T-helper 9 cell (primary cell): ENCODE measurements around the gene ELOA.
"Not testable (repeated sequence)": the region's sequence is repeated elsewhere in the genome, so short reads cannot be mapped to it uniquely, and the experiment has no call there.

Experiments used
- DNase-seq: peaks from one replicate; pipeline ENCODE4 v3.0.0-alpha.2; 2020

Gene ELOA

DNA sequence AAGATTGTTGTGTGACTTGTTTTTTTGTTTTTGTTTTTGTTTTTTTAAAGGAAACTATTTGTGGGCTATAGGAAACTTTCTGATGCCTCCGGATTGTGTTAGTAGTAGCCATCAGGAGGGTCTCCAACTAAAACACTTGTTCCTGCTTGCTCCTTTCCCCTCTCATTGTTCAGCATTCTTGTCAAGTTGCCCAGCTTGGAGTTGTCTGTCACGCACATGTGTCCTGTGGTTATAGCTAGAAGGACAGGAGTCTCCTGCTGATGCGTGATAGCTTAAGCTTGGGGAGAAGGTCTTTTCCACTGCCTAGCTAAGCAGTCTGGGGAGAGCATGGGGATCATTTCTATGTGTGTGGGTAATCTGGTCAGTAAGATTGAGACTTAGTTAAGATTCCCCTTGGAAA is 44.4 kb downstream of the ELOA start:
- no peak for DNase-seq

DNA sequence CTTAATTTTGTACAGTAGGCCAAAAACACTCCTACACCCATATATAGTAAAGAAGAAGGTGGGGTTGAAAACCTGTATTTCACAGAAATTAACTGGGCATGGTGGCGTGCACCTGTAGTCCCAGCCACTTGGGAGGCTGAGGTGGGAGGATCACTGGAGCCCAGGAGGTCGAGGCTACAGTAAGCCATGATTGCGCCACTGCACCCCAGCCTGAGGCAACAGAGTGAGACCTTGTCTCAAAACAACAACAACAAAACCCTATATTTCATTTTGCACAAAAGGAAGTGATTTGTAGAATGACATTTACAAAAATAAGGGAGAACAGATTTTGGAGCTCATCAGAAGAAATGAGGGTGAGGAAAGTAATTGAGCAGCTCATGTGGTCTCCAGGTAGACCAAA is 45.4 kb downstream of the ELOA start:
- DNase-seq, result no peak

DNA sequence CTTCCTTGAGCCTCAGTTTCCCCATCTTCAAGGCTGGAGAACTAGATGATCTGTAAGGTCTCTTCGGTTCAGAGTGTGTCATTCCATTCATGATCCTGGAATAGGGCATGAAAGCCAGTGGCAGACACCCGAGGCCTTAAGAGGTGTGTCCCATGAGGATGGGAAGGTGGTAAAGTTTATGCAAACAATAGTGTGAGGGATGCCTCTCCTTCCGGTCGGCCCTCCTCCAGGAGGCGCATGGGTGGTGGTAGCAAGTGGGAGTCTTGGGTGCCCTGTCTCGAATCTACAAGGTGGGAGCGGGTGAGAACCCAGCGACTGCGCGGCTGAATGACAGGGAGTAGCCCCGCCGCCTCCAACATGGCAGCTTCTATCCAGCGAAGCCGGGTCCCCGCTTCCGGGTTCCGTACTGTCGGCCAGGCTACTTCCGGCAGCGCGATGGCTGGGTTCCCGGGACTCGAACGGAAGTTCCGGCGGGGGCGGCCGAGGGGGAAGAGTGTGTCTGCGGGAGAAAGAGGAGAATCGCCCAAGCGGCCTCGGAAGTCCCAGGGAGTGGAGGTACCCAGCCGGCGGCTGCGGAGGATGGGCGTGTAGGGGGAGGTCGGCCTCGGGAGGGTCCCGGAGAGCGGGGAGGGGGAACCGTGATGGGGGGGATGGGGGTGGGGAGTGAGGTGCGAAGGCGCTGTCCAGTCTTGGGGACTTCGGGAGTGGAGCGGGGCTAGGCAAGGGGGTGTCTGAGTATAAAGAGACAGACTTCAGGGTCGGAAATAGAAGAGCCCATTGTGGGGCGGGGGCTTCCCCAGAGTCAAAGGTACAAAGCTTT is 47.6 kb downstream of the ELOA start, which contains the start of gene LYPLA2:
TSS of gene LYPLA2 (plus strand) at position 450 of the 820 bp plus-strand sequence. CDS start 1,538 bp downstream, outside the sequence.
- peak; percentile 81 for DNase-seq

DNA sequence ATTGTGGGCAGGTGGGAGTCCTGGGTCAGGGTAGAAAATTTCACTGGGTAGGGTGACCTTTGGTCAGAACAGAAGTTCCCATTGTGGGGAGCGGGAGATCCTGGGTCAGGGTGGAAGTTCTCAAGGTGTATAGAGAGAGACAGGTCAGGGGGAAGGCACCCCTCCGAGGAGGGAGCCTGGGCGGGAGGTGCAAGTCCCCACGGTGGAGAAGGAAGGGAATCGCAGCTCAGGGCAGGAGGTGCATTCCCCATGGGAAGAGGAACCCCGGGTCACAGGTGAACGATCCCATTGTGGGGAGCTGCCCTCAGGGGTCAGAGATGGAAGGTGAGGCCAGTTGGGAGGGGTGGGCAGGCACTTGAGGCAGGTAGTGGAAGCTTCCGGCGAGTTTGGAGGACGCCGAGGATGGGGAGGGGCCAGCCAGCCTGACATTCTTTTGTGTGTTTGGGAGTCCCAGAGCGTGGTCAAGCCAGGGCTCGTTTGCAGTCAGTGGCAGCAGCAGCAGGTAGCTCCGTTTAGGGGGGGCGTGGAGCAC is 48.3 kb downstream of the ELOA start:
- no peak for DNase-seq

DNA sequence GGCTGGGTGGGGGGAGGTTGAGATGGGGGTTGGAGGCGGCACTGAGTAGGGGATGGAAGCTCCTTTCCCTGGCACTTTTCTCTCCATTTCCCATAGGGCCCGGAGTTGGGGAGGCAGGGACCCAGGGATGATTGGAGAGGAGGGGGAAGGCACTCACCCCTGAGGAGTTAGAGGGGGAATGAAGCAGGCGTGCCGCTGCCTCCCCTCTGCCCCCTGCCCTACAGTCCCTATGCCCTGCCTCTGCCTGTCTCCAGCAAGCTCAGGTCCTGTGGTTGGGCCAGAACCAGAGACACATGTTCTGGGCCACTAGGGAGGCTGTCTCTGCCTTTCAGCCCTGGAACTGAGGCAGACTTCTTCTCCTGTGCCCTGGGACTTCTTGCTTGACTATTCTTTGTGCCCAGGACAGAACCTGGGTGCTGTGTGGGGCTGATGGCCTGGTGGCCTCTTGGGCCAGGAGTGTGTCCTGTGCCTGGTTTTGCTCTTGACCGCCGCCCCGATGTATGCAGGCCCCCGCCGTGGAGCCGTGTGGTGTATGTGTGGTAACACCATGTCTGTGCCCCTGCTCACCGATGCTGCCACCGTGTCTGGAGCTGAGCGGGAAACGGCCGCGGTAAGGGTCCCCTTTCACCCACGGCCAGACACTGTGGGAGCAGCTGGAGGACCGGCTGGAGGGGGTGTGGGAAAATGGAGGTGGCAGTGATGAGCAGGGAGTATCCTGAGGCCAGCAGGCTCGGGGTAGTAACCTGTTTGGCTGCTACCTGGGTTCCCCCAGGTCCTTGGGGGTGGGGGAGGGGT is 49.1 kb downstream of the ELOA start:
- no peak for DNase-seq

DNA sequence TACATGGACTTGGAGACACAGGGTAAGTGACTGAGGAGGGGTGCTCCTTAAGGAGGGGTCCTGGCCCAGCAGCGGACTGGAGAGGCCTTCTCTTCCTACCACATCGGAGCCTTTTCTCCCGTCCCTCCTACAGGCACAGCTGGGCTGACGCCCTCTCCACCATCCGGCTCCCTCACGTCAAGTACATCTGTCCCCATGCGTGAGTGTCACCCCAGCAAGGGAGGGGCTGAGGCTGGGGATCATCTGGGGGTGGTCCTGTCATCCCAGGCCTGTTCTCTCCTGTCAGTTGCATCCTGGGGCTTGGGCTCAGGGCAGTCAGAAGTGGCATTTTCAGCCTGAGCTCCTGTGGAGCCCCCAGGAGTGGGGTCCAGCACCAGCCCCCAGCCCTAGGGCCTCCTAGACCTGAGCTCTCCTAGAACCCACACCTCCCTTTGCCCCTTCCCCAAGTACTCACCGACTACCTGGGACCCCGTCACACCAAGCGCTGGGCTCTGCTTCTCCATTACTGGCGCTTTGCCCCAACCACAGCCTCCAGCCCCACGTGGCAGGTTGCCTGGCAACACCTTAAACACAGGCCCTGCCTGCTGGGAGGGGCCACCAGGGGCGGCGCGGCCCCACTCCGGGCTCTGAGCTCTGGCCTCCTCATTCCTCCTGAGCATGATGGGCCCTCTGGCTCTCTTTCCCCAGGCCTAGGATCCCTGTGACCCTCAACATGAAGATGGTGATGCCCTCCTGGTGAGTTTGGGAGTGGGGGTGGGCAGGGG is 49.9 kb downstream of the ELOA start:
- DNase-seq, result no peak

DNA sequence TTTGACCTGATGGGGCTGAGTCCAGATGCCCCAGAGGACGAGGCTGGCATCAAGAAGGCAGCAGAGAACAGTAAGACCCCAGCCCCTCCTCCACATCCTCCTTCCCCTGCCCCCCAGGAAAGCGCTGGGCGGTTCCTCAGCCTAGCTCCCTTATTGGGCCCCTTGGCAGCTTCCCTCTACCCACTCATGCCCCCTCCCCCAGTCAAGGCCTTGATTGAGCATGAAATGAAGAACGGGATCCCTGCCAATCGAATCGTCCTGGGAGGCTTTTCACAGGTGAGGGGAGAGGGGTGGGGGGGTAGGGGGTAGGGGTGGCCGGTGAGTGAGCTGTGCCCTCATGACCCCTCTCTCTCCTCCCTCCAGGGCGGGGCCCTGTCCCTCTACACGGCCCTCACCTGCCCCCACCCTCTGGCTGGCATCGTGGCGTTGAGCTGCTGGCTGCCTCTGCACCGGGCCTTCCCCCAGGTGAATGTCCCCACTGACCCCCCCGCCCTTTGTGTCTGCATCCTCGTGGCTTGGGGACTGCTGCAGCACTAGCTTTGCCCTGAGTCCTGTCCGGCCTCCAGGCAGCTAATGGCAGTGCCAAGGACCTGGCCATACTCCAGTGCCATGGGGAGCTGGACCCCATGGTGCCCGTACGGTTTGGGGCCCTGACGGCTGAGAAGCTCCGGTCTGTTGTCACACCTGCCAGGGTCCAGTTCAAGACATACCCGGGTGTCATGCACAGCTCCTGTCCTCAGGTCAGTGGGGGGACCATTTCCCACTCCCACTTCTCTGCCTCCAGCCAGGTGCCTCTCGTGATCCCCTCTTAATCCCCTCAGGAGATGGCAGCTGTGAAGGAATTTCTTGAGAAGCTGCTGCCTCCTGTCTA is 50.8 kb downstream of the ELOA start:
- DNase-seq, result no peak

DNA sequence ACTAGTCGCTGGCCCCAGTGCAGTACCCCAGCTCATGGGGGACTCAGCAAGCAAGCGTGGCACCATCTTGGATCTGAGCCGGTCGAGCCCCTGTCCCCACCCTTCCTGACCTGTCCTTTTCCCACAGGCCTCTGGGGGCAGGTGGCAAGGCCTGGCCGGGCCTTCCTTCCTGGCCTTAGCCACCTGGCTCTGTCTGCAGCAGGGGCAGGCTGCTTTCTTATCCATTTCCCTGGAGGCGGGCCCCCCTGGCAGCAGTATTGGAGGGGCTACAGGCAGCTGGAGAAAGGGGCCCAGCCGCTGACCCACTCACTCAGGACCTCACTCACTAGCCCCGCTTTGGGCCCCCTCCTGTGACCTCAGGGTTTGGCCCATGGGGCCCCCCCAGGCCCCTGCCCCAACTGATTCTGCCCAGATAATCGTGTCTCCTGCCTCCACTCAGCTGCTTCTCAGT is 51.5 kb downstream of the ELOA start:
- not testable (repeated sequence) for DNase-seq

DNA sequence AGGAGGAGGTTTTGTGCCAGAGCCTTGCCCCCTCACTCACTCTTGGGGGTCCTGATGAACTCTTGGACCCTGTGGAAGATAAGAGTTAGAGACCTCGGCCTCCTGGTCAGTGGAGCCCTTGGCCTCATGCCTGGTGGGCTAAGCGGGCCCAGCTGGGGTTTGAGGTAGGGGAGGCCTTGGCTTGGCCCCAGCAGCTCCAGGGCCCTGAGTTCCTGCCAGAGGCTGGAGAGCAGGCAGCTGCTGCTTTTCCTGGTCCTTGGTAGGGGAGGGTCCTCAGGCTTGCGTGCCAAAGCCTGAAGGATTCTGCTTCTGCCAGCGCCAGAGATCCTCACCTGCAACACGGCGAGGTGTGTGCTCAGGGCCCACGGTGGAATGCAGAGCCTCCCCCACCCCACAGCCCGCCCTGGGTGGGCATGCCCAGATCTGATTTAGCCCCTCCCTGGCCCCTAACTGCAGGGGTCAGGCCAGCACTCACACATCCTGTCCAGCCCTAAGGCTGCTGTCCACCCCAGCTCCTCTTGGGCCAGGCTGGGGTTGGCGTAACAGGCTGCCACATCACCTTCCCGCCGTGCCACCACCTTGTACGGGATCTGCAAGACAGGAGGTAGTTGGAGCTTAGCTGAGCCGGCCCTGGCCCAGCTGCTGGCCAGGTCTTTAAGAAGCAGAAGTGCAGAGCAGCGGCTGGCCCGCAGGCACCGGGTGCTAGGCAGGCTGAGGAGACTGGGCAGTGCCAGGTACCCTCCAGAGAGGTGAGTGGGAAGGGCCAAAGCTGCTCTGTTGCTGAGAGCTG is 52.6 kb downstream of the ELOA start:
- no peak for DNase-seq

DNA sequence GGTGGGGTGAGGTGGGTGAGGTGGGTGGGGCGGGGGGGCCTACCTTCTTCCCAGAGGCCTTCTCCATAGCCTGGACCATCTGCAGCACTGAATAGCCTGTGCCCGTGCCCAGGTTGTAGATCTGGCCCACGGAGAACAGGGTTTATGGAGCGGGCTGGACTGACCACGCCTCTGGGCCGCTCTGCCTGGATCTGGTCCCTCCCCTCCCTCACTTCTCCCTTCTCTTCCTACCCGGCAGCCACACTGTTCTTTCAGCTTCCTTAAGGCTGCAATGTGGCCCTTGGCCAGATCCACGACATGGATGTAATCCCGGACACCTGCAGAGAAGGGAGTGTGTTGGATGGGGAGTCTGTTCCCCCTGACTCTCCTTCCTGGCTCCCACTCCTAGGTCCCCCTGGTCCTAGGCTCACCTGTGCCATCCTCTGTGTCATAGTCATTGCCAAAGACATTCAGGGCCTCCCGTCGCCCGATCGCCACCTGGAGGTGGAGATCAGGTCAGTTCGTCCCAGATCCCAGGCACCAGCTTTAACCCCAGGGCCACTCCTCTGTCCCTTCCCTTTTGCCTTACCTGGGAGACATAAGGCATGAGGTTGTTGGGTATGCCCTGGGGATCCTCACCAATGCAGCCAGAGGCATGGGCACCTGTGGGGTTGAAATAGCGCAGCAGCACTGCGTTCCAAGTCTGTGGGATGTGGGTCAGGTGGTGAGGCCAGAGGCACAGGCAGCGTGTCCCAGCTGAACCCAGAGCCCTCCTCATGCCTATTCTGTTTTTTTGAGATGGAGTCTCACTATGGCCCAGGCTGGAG is 53.4 kb downstream of the ELOA start:
- DNase-seq, result no peak

DNA sequence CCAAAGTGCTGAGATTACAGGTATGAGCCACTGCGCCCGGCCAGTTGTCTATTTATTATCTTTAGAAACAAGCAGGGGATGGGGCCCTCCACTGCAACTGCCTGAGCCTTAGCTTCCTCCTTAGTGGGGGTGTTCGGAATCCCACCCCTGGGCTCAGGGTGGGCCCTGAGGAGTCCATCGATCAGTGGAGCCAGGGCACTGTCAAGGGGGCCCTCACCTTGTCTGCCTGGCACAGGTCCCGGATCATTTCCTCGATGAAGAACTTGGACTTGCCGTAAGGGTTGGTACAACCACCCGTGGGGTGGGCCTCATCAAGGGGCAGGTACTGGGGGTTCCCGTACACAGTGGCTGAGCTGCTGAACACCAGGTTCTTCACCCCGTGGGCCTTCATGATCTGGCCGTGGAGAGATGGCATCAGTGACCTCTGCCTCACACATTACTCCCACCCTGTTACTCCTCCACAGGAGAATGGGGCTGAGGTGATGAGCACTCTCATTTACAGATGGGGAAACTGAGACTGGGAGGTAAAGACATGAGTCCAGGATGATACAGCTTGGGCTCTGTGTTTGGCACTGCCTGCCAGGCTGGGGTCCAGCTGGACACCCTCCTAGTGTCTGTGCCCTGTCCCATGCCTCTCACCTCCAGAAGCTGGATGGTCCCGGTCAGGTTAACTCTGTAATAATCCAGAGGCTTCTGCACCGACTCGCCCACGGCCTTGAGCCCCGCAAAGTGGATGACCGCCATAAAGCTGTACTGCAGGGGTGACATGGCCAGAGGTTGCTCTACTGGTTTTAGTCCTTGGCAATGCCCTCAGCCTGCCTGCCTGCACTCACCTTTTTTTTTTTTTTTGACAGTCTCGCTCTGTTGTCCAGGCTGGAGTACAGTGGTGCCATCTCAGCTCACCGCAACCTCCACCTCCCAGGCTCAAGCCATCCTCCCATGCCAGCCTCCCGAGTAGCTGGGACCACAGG is 54.5 kb downstream of the ELOA start:
- no peak for DNase-seq

DNA sequence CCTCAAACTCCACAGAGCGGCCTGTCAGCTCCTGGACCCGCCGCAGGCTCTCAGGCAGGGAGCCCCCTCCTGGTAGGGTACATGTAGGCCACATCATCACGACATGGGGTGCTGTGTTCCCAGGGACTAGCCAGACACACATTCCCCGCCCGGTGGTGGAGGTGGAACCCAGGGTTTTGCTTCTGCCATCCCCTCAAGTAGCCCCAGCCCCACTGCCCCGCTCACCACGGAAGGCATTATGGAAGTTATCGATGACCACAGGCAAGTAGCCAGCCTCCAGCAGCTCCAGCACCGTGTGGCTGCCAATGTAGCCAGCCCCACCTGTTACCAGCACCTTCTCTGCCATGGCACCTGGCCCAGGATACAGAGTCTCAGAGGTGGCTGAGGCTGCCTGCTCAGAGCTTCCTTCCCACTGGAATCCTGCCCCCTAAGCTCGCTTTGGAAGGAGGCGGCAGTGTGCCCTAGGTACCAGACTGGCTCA is 55.4 kb downstream of the ELOA start:
- DNase-seq, result no peak

DNA sequence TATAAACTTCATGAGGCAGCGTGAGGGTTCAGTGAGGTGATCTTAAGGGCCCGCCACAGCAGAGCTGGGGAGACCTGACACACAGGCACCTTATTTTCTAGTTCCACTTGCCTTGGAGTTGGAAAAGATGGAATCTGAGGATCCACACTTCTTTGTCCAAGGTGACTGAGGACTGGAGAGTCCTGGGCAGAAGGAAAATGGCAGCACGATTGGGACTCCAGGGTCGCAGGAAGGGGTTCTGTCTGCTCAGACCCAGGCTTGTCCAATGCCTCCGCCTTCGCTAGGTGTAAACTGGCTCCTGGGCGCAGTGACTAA is 55.9 kb downstream of the ELOA start:
- DNase-seq, result no peak

DNA sequence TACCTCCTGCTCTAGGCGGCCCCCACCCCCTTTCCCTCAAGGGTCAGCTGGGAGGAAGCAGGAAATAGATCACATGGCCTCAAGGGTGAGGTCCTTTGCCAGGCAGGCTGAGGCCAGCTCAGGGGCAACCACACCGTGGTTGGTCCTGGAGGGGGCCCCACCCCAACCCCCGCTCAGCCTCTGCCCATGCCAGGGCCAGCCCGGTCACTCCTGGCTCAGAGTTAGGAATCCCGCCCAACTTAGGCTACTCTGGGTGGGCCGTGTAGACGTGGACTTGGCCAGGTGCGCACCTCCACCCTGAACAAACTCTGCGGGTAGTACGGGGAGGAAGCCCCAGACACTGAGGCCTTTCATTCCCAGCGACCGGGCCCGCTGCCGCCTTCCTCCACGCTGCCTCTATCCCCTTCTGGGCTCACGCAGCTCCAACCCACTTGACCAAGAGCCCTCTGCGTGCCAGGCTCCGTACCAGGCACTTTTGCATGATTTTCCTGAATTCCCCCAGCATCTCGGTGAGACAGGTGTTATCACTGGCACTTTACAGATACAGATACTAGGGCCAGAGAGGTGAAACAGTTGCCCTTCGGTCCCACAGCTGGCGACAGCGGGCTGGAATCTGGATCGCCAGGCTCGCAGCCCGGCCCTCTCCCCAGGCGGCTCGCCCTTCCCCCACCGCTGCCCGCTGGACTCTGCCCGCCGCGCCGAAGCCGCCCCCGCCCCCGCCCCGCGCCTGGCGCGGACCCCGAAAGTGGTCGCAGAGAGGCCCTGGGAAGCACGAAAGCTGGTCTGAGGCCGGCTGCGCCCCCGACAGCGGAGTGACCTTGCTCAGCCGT is 56.5 kb downstream of the ELOA start:
- no peak for DNase-seq

DNA sequence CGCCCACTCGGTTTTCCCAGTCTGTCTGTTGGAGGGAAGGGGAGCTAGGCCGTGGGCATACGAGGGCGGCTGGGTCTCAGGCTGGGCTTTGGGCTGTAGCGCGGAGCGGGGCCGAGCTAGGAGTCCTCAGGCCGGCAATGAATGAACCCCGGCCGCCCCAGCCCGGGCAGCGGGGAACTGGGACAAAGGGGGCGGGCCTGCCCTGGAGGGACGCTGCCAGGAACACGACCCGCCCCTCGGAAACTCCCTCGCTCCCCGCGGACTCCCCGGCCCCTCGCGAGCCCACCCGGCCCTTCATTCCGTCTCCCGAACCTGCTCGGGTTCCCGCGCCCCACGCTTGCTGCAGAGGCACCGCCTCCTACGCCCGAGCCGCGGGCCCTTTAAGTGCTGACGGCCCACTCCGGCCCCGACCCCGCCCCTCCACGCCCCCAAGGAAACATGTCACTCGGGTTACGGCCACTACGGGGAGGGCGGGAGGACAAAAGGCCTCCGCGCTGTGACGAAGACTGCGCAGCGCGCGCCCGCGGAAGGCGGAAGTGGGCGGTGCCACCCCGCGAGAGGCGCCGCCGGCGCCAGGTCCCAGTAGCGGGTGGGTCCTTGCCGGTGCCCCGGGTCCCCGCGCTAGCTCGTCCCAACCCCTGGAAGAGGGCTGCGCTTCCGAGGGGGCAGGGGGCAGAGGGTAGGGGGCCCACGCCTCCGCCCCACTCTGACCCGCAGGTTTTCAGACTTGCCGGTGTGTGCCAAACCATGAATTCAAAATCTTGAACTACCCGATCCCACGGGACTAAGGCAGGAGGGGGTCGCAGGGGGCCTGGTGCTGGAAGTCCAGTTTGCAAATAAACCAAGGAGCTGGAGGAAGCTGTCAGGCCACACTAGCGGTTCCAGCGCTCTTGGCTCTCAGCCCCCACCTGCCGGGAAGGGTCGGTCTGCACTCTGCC is 57.4 kb downstream of the ELOA start, which contains the start of gene GALE:
TSS of gene GALE (minus strand) at position 355 of the 938 bp plus-strand sequence. CDS start 1,747 bp downstream, outside the sequence.
- DNase-seq, result peak; percentile 97

DNA sequence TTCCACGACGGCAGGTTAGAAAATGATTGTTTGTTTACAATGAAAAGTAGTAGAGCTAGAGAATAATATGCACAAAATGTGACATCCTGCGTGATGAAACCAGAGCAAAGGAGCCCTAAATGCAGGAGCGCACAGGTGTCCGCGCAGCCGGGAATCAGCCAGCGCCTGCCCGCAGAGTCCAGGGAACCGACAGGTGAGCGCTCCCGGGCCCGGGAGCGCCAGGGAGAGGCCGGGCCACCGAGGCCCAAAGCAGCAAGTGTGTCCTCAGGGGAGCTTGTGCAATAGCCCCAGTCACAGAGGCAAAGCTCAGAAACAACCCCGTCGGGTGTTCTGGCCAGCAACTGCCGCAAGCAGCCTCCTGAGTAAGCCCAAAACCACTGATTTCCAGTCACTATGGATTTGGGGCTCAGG is 58.1 kb downstream of the ELOA start:
- no peak for DNase-seq

DNA sequence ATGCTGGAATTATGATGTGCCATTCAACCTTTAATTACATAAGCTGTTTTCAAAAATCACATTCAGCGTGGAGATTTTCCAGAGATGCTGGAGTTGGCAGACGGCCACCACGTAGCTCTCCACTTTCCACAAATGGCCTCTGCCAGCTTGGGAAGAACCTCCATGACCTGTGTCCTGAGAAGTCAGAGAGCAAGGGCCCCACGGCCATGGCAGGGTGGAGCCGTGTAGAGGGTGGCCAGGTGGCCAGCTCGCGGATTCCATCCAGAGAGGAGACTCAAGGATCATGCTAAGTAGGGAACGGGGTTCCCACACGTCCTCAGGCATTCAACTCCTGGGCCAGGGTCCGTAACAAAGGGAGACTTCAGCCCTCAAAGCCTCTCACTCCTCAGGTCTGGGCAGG is 58.6 kb downstream of the ELOA start:
- DNase-seq, result no peak
